HK-2 (cell line): ENCODE data around the gene DBNDD1.
"Not testable (repeated sequence)": the region's sequence is repeated elsewhere in the genome, so short reads cannot be mapped to it uniquely, and the experiment has no call there.

Source experiments
- DNase-seq: peaks from one replicate; pipeline ENCODE4 v3.0.0-alpha.2; 2018; ENCODE audit not compliant: unreplicated experiment

DBNDD1 gene

GRCh38 chr16:90018652-90019542, at the start of gene DBNDD1:
DBNDD1 (minus strand) TSS chr16:90019456; CDS start chr16:90019341, 115 bp downstream.
- no peak for DNase-seq

DNA sequence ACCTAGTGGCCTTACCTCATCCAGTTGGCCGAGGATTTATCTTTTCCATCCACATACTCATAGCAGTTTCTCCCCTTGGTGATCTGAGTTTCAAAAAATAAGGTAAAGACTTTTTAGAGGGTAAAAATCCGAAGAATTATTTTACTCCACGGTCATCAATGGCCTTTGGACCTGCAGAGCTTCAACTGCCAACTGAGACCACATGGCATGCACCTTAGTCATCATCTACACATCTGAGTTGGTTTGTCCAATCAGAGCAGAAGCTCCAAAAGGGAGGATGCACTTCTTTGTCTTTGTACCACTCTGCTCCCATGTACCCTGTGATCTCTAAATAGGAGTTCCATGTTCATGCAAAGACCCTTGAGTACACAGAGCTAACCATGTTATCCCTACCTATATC, 42.2 kb upstream of the DBNDD1 start:
- DNase-seq, result no peak

- DNase-seq, result no peak
These were observed 38.5 kb upstream of the DBNDD1 start for GRCh38 chr16:90057738-90058173.

- not testable (repeated sequence) for DNase-seq
These were observed 37.3 kb upstream of the DBNDD1 start for GRCh38 chr16:90056521-90056920.

GRCh38 chr16:90055371-90055770, 36.1 kb upstream of the DBNDD1 start:
- no peak for DNase-seq

DNA sequence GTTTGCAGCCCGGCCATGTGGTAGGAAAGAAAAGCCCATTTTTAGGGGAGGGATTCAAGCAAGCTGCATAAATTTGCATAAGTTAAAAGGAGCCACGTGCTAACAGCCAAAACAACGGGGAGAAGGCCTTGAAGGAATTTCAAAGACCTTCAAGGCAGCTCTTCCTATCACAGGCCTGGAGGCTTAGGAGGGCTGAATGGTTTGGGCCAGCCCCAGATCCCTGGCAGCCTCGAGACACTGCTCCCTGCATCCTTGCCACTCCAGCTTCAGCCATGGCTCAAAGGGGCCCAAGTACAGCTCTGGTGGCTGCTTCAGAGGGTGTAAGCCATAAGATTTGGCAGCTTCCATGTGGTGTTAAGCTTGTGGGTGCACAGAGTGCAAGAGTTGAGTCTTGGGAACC, 35.3 kb upstream of the DBNDD1 start:
- DNase-seq, result no peak

DNA sequence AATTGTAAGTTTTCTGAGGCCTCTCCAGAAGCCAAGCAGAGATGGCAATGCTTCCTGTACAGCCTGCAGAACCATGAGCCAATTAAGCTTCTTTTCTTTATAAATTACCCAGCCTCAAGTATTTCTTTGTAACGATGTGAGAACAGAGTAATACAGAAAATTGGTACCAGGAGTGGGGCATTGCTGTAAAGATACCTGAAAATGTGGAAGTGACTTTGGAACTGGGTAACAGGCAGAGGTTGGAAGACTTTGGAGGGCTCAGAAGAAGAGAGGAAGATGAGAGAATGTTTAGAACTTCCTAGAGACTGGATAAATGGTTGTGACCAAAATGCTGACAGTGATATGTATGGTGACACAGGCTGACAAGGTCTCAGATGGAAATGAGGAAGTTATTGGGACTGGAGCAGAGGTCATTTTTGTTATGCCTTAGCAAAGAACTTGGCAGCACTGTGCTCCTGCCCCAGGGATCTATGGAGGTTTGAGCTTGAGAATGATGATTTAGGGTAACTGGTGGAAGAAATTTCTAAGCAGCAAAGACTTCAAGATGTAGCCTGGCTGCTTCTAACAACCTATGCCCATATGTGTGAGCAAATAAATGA, 34.7 kb upstream of the DBNDD1 start:
- no peak for DNase-seq

GRCh38 chr16:90050969-90051368, 31.7 kb upstream of the DBNDD1 start:
- DNase-seq, result no peak

- DNase-seq, result no peak
These were observed 29.6 kb upstream of the DBNDD1 start for GRCh38 chr16:90048737-90049330.

DNA sequence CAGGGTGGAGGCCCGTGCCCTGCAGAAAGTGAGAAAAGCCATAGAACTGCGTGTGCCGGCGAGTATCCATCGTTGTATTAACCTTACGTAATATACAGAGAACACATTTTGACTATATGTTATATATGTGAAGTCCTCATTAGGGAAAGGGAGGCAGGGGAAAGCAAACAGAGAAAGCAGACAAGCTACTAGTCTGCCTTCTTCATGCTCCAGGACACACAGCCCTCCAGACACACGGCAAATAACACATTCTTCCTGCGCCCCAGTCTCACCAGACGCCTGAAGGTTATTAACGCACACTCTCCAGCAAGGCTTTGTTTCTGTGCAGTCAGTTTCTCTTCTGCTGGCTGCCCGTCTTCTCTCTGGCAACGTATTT, 29.1 kb upstream of the DBNDD1 start:
- DNase-seq, result no peak

DNA sequence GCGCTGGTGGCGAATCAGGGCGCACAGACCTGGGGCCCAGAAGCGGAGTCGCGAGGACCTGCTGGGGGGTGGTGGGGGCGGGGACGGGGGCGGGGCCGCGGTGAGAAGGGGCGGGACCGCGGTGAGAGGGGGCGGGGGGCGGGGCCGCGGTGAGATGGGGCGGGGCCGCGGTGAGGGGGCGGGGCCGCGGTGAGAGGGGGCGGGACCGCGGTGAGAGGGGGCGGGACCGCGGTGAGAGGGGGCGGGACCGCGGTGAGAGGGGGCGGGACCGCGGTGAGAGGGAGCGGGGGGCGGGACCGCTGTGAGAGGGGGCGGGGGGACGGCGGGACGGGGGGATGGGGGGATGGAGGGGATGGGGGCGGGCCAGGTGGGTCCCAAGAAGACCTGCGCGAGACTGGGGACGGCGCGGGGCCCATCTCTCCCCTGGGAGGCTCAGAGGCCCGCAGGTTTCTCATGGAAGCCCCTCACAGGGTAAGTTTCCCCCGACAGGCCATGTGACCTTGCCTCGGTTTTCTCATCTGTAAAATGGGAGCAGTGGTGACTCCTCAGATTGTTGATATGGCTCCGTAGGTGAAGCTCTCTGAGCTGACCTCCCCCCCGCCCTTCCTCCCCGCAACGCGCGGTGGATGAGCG, 28.6 kb upstream of the DBNDD1 start:
- peak; percentile 20 for DNase-seq

DNA sequence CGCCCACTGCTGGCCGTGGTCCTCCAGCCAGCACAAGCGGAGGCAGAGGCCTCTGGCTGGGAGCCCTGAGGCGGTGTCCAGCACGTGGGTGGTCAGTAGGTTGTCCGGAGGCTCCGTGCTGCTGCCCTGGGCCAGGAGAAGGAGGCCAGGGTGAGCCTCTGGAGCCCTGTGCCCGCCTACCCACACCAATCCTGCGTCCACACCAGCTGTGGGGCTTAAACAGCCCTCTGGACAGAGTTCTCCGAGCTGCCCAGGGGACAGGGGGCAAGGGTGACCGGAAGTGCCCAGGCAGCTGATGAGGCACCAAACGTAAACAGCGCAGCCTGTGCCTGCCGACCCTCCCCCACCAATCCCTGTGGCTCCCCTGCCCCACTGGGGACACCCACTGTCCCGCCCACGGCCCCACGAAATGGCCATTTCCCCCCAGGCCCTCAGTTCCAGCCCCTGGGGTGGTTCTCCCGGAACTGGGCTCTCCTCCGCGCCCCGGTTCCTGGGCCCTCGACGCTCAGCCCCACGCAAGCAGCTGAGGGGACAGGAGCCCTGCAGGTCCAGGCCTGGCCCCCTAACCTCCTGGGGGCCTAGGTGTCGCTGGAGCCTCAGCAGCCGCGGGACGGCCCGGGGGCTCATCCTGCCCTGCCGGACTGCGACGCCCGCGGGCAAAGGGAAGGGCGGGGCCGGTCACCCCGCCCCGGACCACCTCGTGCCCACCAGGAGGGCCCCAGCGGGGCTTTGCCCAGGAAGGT, 27.9 kb upstream of the DBNDD1 start:
- peak; percentile 68 for DNase-seq

- DNase-seq, result no peak
These were observed 27.1 kb upstream of the DBNDD1 start for GRCh38 chr16:90046122-90046970.

DNA sequence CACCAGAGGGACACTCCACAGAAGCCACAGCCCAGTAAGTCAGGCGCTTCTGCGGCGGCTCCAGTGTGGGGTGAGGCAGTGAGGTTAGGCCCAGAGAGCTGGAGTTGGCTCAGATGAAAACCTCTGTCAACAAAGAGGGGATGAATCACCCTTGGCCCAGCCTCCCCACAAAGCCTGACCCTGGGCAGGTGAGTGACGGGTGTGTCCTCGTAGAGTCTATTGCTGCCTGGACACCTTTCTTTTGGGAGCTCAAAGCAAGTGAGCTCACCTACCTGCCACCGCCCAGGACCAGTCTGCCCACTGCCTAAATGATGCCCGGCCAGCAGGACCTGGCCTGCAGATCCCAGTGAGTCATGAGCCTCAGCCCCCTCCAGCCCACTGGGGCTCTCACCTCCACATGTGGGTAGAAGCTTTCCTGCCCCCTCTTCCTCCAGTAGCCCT, 24.9 kb upstream of the DBNDD1 start:
- DNase-seq, result peak; percentile 75

DNA sequence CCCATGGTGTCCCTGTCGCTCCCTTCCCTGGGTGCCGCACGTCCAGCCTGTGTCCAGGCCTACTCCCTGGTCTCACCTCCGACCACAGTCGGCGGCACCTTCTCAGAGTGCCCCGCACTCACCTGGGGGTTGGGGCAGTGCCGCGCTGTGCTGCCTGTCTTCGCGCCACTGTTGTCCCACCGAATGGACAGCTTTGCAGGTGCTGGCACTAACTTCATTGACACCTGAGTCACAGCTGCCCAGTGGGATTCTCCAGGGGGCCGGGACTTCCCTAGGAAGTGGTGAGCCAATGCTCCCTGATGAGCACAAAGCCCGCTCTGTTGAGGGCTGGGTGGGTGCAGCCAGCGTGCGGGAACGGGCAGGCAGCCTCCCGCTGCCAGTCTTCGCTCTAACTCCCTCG, 24.3 kb upstream of the DBNDD1 start:
- DNase-seq, result no peak

DNA sequence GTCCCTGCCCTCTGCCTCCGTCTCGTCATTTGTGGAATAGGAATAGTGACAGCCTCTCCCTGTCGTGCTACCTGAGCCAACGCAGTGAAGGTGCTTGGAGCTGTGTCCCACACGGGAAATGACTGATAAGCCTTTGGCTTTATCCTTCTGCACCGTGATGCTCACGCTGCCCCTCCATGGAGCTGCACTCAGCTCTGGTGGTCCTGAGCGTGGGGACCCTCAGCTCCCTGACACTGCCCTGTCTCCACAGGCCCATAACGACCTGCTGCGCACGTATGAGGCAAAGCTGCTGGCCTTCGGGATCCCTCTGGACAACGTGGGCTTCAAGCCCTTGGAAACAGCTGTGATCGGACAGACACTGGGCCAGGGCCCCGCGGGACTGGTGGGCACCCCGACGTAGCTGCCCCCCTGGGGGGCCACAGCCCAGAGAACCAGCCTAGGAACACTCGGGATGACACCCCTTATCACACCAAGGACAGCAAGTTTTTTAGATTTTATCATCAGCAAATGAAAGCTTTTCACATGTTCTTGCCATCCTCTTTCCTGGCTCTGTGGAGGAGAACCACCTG, 23.8 kb upstream of the DBNDD1 start:
- DNase-seq, result no peak

GRCh38 chr16:90041896-90042473, 22.7 kb upstream of the DBNDD1 start:
- DNase-seq, result no peak

DNA sequence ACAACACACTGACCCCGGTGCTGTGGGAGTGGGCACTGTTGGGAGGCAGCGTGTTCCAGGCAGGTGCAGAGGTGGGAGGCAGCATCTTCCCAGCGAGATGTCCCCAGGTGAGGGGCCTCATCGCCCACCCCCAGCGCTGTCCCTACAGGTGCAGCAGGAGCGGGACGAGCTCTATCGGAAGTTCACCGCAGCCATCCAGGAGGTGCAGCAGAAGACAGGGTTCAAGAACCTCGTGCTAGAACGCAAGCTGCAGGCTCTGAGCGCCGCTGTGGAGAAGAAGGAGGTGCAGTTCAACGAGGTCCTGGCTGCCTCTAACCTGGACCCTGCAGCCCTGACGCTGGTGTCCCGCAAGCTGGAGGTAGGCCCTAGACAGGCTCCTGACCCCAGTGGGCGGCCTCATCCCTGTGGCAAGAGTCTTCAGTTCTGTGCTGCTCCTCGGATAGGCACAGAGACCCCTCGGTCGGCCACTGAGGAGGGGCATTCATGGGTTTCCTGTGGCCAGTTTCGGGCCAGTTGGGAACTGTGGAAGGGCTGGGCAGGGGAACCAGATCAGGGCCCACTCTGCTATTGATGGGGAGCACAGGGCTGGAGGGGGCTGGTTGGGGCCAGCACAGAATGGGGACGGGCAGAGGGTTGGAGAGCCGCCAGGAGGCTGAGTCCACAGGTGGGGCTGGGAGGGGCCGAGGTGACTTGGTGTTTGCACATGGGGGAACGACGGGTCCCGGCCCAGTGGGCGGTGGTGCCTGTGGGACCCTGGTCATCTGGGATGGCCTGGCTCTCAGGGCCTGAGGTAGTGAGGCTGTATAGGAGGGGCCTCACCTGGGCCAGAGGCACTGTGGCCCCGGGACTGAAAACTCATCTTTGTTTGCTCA, 21.1 kb upstream of the DBNDD1 start:
- no peak for DNase-seq

DNA sequence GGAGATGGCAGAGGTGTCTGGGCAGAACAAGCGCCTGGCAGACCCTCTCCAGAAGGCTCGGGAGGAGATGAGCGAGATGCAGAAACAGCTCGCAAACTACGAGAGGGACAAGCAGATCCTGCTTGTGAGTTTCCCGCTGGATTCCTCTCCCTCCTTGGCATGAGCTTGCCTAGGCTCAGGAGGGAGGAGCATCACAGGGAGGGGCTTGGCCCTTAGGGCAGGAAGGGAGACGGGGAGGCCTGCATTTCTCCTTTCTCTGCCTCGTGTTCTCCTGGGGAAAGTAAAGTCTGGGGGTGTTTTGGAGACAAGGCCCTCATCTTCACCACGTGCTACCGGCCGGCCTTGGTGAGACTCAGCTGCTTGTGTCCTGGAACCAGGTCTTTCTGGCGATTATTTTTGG, 18.0 kb upstream of the DBNDD1 start:
- no peak for DNase-seq
